BLaER1 treated with 17β-estradiol and CSF1 and Interleukin-3, amounts not matched to agents 10 nM and 100 nM (cell line): ENCODE measurements around the gene ADAMTS17.

Source experiments
- H3K27ac ChIP-seq, 11 experiments: shearing (Covaris generic); formaldehyde crosslinking; 2 replicates each; pipeline ENCODE4 v1.8.1; 2022
- H3K27me3 ChIP-seq, 11 experiments: shearing (Covaris generic); formaldehyde crosslinking; 2 replicates each; pipeline ENCODE4 v1.8.1; 2022
- H3K36me3 ChIP-seq, 11 experiments: shearing (Covaris generic); formaldehyde crosslinking; 2 replicates each; pipeline ENCODE4 v1.8.1; 2022
- H3K4me1 ChIP-seq, 10 experiments: shearing (Covaris generic); formaldehyde crosslinking; 2 replicates each; pipeline ENCODE4 v1.8.1; 2022
- H3K4me2 ChIP-seq, 11 experiments: shearing (Covaris generic); formaldehyde crosslinking; 2 replicates each; pipeline ENCODE4 v1.8.1; 2022
- H3K4me3 ChIP-seq, 10 experiments: shearing (Covaris generic); formaldehyde crosslinking; 2 replicates each; pipeline ENCODE4 v1.8.1; 2022
- H3K9ac ChIP-seq, 11 experiments: shearing (Covaris generic); formaldehyde crosslinking; 2 replicates each; pipeline ENCODE4 v1.8.1; 2022
- H3K9me3 ChIP-seq, 11 experiments: shearing (Covaris generic); formaldehyde crosslinking; replicated peaks in 1 of 11; 2 replicates each; pipeline ENCODE4 v1.8.1; 2022
- H4K20me1 ChIP-seq, 11 experiments: shearing (Covaris generic); formaldehyde crosslinking; 2 replicates each; pipeline ENCODE4 v1.8.1; 2022
- Cebpa-rat ChIP-seq, 11 experiments: shearing (Covaris generic); IDR thresholded peaks; 2 replicates each; pipeline ENCODE4 v1.8.1; 2022

ADAMTS17 gene

GRCh38 chr15:100200287-100200880 lies 141.4 kb downstream of the ADAMTS17 start:
- H3K9me3 ChIP-seq = peaks cover 10 to 18% (median 13%) of the 10 kb centered on the region in 11 experiments; a peak in 18 of 22 replicates
- H3K27me3 ChIP-seq = peaks cover 0 to 31% (median 0%) of the 10 kb centered on the region in 11 experiments; a peak in 9 of 22 replicates
- no peaks in the 10 kb centered on the region for H3K36me3 ChIP-seq
- H4K20me1 ChIP-seq = no peaks in the 10 kb centered on the region
- TF ChIP-seq Cebpa-rat (IDR thresholded peaks at IDR 0.05) = no peak
- H3K4me2 ChIP-seq = peak overlapping the region; percentile 52 to 91 (median 83)
- H3K4me1 ChIP-seq = peaks cover 42 to 62% (median 51%) of the 10 kb centered on the region in 10 experiments
- peak overlapping the region in 4 of 11 experiments; percentile 52 to 70 (median 57); a peak in 5 of 22 replicates for H3K27ac ChIP-seq
- no peak overlapping the region; a peak in 2 of 20 replicates for H3K4me3 ChIP-seq
- H3K9ac ChIP-seq = no peak overlapping the region; a peak in 1 of 22 replicates

GRCh38 chr15:100199711-100200286 lies 142.0 kb downstream of the ADAMTS17 start:
- Histone ChIP-seq H3K4me1 (peaks cover 42 to 59% (median 51%) of the 10 kb centered on the region in 10 experiments), H3K27ac (peak overlapping the region in 2 of 11 experiments; percentile 60 to 70; a peak in 4 of 22 replicates), H3K27me3 (peaks cover 0 to 31% (median 0%) of the 10 kb centered on the region in 11 experiments; a peak in 9 of 22 replicates), H4K20me1 (no peaks in the 10 kb centered on the region), H3K4me2 (peak overlapping the region; percentile 52 to 91 (median 83)), H3K9me3 (peaks cover 8 to 14% (median 10%) of the 10 kb centered on the region in 11 experiments; a peak in 18 of 22 replicates), H3K36me3 (no peaks in the 10 kb centered on the region), H3K9ac (no peak overlapping the region; a peak in 1 of 22 replicates), H3K4me3 (no peak overlapping the region; a peak in 1 of 20 replicates)
- no peak for TF ChIP-seq Cebpa-rat (IDR thresholded peaks at IDR 0.05)

DNA sequence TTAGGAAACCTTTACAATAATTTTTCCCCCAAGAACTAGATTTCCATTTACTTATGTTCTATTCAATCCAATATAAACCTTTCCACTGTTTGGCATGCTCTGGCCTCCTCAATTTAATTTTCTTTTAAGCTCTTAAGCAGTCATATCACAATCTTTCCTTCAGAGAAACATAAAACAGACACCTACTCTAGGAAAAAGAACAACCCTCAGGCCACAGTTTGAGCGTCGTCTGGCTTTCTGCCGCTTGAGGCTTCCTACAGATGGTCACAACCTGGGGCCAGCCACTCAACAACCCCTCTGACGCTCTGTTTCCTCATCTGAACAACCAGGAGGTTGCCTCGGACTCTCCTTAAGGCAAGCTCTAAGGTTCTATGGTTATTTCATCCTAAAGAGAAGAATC lies 143.3 kb downstream of the ADAMTS17 start:
- peaks cover 0 to 31% (median 0%) of the 10 kb centered on the region in 11 experiments; a peak in 9 of 22 replicates for H3K27me3 ChIP-seq
- H3K9ac ChIP-seq = no peak overlapping the region
- no peak overlapping the region for H3K27ac ChIP-seq
- H3K9me3 ChIP-seq = 0 out of 22 replicates have a peak, but pooled peaks cover 0 to under 1% (median 0%) of the 10 kb centered on the region in 11 experiments
- peaks cover 42 to 59% (median 51%) of the 10 kb centered on the region in 10 experiments for H3K4me1 ChIP-seq
- H4K20me1 ChIP-seq = no peaks in the 10 kb centered on the region
- H3K4me2 ChIP-seq = peak overlapping the region in 10 of 11 experiments; percentile 52 to 91 (median 85); a peak in 20 of 22 replicates
- H3K4me3 ChIP-seq = peak overlapping the region in 1 of 10 experiments; percentile 5; a peak in 1 of 20 replicates
- no peaks in the 10 kb centered on the region for H3K36me3 ChIP-seq
- TF ChIP-seq Cebpa-rat (IDR thresholded peaks at IDR 0.05) = no peak

- H4K20me1 ChIP-seq = no peaks in the 10 kb centered on the region
- H3K36me3 ChIP-seq = no peaks in the 10 kb centered on the region
- no peak overlapping the region for H3K9ac ChIP-seq
- no peak overlapping the region for H3K4me3 ChIP-seq
- no peak for TF ChIP-seq Cebpa-rat (IDR thresholded peaks at IDR 0.05)
- H3K4me1 ChIP-seq = peaks cover 30 to 44% (median 36%) of the 10 kb centered on the region in 10 experiments
- no peak overlapping the region for H3K4me2 ChIP-seq
- no peak overlapping the region for H3K27ac ChIP-seq
- H3K27me3 ChIP-seq = peaks cover 0 to 19% (median 0%) of the 10 kb centered on the region in 11 experiments; a peak in 9 of 22 replicates
- H3K9me3 ChIP-seq = no peaks in the 10 kb centered on the region
Observed at GRCh38 chr15:100196326-100197058, 145.3 kb downstream of the ADAMTS17 start.

- Histone ChIP-seq H3K9ac (no peak overlapping the region), H3K27me3 (peaks cover 0 to 6% (median 0%) of the 10 kb centered on the region in 11 experiments; a peak in 9 of 22 replicates), H3K27ac (no peak overlapping the region), H3K4me2 (no peak overlapping the region), H3K4me1 (peaks cover 16 to 44% (median 29%) of the 10 kb centered on the region in 10 experiments), H3K9me3 (no peaks in the 10 kb centered on the region), H3K4me3 (no peak overlapping the region), H4K20me1 (no peaks in the 10 kb centered on the region), H3K36me3 (no peaks in the 10 kb centered on the region)
- no peak for TF ChIP-seq Cebpa-rat (IDR thresholded peaks at IDR 0.05)
Observed at GRCh38 chr15:100194996-100195395, 146.8 kb downstream of the ADAMTS17 start.

GRCh38 chr15:100193277-100193860 lies 148.4 kb downstream of the ADAMTS17 start:
- Histone ChIP-seq H3K36me3 (no peaks in the 10 kb centered on the region), H3K4me2 (no peak overlapping the region), H3K4me3 (no peak overlapping the region), H3K9ac (no peak overlapping the region), H4K20me1 (no peaks in the 10 kb centered on the region), H3K27ac (no peak overlapping the region), H3K4me1 (peaks cover under 1 to 41% (median 24%) of the 10 kb centered on the region in 10 experiments; a peak in 17 of 20 replicates), H3K27me3 (no peaks in the 10 kb centered on the region), H3K9me3 (0 out of 22 replicates have a peak, but pooled peaks cover 0 to under 1% (median 0%) of the 10 kb centered on the region in 11 experiments)
- TF ChIP-seq Cebpa-rat (IDR thresholded peaks at IDR 0.05) = no peak

DNA sequence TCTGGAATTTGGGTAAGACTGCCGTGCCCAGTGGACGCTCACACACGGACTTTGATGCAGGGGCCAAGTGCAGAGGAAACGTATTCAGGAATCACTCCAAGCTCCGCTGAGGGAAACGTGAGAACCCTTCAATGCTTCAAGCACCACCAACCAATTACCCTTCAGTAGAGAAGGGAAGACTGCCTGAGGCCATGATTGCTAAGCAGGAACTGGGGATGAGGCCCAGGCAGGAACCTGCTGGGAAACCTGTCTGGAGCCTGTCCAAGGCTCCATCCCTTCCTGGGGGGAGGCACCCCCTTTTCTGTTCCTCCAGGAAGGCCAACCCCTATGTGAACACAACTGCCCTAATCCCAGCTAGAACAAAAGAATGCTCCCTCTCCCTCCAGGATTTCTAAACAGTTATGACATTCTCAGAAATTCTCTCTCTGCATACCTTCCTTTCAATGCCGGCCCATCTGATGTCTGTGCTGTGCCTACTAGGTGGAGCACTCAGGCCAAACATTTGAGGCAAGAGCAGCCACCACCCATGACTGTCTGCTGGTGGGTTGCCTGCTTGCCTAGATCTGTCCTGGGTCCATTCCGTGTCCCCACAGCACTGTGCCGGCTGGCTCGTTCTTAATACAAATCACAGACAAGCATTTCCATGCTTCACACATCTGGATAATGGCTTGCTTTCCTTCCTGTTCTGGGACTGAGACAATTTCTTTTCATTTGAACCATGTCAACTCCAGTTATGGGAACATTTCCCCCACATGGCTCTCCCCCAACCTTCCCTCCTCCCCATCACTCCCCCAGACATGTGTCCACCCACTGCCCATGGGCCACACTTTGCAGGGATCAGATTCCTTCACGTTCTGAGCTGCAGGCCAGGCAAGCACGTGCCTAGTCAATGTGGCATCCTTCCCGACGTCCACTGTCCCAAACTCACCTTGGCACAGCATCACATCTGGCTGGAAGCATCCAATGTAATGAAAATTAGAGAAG lies 149.4 kb downstream of the ADAMTS17 start:
- no peaks in the 10 kb centered on the region for H3K36me3 ChIP-seq
- TF ChIP-seq Cebpa-rat (IDR thresholded peaks at IDR 0.05) = no peak
- H4K20me1 ChIP-seq = no peaks in the 10 kb centered on the region
- no peak overlapping the region for H3K4me3 ChIP-seq
- H3K4me2 ChIP-seq = no peak overlapping the region
- H3K27ac ChIP-seq = no peak overlapping the region
- H3K4me1 ChIP-seq = peaks cover 0 to 31% (median 20%) of the 10 kb centered on the region in 10 experiments; a peak in 15 of 20 replicates
- H3K27me3 ChIP-seq = no peaks in the 10 kb centered on the region
- H3K9ac ChIP-seq = no peak overlapping the region
- peaks cover 0 to 8% (median 0%) of the 10 kb centered on the region in 11 experiments; a peak in 2 of 22 replicates for H3K9me3 ChIP-seq

DNA sequence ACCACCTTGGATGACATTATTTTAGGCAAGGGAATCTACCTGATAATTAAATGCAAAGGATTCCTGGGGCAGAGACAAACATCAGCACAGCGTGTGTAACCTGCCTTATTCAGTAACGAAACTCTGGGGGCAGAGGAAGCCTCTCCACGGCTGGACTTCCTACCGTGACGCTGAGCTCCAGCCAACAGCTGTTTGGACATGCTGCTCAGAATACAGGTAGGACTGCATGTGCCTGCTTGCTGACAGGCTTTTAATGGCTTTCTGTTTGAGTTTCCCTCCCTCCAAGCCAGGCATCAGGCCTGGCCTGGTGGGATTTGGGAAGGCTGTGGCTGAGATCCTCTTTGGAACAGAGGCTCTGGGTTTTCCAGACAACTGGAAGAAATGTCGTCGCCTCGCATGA lies 150.6 kb downstream of the ADAMTS17 start:
- Histone ChIP-seq H3K36me3 (no peaks in the 10 kb centered on the region), H4K20me1 (no peaks in the 10 kb centered on the region), H3K4me2 (peak overlapping the region in 7 of 11 experiments; percentile 3 to 53 (median 14); a peak in 6 of 22 replicates), H3K9me3 (peaks cover 0 to 8% (median 0%) of the 10 kb centered on the region in 11 experiments; a peak in 2 of 22 replicates), H3K27me3 (no peaks in the 10 kb centered on the region), H3K27ac (no peak overlapping the region), H3K4me3 (no peak overlapping the region), H3K4me1 (peaks cover 0 to 30% (median 20%) of the 10 kb centered on the region in 10 experiments; a peak in 15 of 20 replicates), H3K9ac (no peak overlapping the region)
- no peak for TF ChIP-seq Cebpa-rat (IDR thresholded peaks at IDR 0.05)
